Activated CD4-positive, alpha-beta T cell treated with anti-CD3 and anti-CD28 coated beads, Interleukin-2, amount 50 U/mL, for 24 hours (primary cell): Measurements from ENCODE around the gene RASIP1.

ENCODE experiments used
- DNase-seq, 2 donors: peaks; one replicate each; pipeline ENCODE4 v3.0.0-alpha.2; 2020; ENCODE audit warnings: low read depth in 1 of 2, low spot score in 1 of 2

RASIP1 gene

DNA sequence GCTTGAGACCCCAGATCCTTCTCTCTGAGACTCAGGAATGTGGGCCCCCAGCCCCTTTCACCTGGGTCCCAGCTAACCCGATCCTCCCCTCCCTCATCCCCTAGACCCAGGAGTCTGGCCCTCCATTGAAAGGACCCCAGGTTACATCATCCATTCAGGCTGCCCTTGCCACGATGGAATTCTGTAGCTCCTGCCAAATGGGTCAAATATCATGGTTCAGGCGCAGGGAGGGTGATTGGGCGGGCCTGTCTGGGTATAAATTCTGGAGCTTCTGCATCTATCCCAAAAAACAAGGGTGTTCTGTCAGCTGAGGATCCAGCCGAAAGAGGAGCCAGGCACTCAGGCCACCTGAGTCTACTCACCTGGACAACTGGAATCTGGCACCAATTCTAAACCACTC is 15.4 kb upstream of the RASIP1 start:
- DNase-seq, result no peak

- DNase-seq, result no peak
Measured at GRCh38 chr19:48755084-48755641, 14.8 kb upstream of the RASIP1 start, which contains the start of gene FGF21. Gene FGF21 (plus strand): TSS chr19:48755524. CDS start chr19:48756237, 713 bp downstream.

GRCh38 chr19:48752496-48753365 is 12.3 kb upstream of the RASIP1 start, which contains the start of gene FUT1:
Gene FUT1 (minus strand): TSS chr19:48752641. CDS start chr19:48751281, 1,360 bp downstream.
- no peak for DNase-seq

GRCh38 chr19:48751845-48752495 is 11.6 kb upstream of the RASIP1 start:
- no peak for DNase-seq

GRCh38 chr19:48750771-48751504 is 10.5 kb upstream of the RASIP1 start:
- DNase-seq, result no peak

DNA sequence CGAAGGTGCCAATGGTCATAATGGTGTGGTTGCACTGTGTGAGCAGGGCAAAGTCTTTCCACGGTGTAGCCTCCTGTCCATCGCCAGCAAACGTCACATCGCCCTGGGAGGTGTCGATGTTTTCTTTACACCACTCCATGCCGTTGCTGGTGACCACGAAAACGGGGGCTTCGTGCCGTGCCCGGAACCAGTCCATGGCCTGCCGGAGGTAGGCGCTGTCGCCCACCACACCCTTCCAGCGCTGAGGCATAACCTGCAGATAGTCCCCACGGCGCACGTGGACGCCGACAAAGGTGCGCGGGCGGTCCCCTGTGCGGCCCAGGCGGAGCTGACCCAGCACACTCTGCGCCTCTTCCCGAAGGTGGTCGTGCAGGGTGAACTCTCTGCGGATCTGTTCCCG is 9.9 kb upstream of the RASIP1 start:
- no peak for DNase-seq

- DNase-seq, result no peak
Measured at GRCh38 chr19:48749571-48750198, 9.3 kb upstream of the RASIP1 start.

- peak in 1 of 2 donors; percentile 37 for DNase-seq
Measured at GRCh38 chr19:48746738-48747575, 6.5 kb upstream of the RASIP1 start, which contains the start of gene IZUMO1. Gene IZUMO1 (minus strand): TSS chr19:48746909. CDS start chr19:48745859, 1,050 bp downstream.

GRCh38 chr19:48746110-48746509 is 5.7 kb upstream of the RASIP1 start:
- DNase-seq, result no peak

GRCh38 chr19:48745208-48745995 is 5.0 kb upstream of the RASIP1 start:
- DNase-seq, result peak in 1 of 2 donors; percentile 36

GRCh38 chr19:48742096-48742495 is 1.7 kb upstream of the RASIP1 start:
- DNase-seq, result no peak

DNA sequence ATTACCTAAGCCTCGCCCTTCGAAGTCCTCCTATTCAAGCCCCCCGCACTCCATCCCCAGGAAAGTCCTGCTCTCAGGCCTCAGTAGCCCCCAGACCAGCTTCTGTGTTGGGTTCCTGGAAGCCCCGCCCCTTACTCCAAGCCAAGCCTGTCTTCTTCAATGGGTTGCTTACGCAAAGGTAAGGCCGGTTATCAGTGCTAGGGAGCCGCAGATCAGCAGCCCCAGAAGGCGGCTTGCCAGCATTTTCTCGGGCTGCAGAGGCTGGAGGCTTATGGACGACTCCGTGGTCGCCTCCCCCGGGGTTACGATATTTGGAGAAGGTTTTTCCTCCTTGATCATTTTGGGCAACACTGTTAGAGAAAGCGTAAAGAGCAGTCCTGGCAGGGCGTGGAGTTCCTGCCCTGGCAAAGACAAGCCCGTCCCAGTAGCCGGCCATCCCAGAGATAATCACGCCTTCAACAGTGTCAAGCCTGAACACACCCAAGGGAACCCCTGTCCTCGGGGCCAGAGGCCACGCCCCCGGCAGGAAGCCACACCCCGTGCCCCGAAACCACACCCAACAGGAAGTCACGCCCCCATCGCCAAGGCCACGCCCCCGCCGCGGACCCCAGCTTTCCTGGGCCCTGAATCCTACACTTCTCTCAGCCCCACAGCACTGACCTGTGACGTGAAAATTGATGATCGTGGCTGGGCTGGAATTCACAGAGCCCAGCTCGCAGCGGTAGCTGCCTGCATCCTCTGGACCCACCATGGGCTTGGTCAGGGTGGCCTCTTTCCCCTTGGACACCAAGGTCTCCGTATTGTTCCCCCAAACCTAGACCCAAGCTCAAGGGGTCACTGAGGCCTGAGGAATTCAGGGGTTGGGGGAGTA is 954 bp upstream of the RASIP1 start:
- no peak for DNase-seq

- DNase-seq, result no peak
Measured at GRCh38 chr19:48739404-48740163, 826 bp downstream of the RASIP1 start.

DNA sequence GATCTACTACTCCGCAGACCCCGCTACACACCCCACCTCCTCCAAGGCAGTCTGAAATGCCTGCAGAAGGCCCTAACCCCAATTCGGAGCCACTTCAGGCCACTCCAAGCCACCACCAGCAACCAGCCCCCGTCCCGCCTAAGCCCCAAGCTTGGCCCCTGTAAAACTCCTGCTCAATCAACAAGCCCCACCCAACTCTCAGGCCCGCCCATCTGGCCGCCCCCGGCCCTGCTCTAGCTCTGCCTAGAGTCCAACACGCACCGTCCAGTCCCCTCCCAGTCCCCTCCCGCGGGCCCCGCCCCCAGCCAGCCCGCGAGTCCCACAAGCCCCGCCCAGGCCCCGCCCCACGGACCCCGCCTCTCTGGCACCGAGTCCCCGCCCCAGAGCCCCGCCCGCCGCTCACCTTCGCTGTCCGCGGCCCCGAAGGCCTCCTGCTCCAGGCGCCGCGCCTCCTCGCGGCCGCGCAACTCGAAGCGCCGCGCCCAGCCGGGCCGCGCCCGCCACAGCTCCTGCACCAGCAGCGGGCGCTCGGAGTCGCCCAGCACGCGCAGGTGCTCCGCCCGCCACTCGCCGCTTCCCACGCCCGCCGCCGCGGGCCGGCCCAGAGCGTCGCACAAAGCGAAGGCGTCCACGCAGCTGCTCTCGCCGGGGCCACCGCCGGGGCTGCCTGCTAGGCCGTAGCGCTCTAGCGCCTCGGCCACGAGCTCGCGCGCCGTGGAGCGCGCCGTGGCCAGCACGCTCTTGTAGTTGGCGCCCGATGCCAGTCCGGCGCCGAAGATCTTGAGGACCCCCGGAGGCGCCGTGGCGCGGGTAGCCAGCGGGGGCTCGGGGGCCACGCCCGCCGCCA is 1.6 kb downstream of the RASIP1 start:
- DNase-seq, result peak; percentile 84 to 87

GRCh38 chr19:48737360-48737998 is 2.9 kb downstream of the RASIP1 start:
- DNase-seq, result no peak
